Hematopoietic multipotent progenitor cell treated with erythropoietin and hydrocortisone succinate and interleukin-3 and kit ligand, for 4 days (in vitro differentiated cells): Measurements from ENCODE around the gene AKNAD1.
"Not testable (repeated sequence)": the region's sequence is repeated elsewhere in the genome, so short reads cannot be mapped to it uniquely, and the experiment has no call there.

Source experiments
- DNase-seq: peaks from one replicate; pipeline ENCODE4 v3.0.0-alpha.2; 2015

Gene AKNAD1

DNA sequence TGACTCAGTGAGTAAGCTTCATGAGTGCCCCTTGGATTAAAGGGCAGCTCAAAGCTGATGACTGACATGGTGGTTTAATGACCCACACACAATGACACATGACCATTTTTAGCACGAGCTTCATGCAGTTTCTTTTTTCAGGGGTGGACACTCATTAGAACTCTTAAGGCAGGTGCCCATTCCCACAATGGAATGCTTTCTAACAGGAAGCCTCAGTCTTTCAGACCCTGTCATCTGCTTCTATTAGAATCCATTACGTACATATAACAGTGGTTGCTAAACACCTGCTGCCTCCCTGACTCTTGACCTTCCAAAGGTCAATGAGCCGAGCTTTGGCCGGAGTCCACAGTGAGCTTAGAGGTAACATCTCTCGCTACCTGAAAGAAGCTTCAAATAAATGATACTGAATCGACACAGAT, 27.4 kb downstream of the AKNAD1 start:
- DNase-seq, result no peak

DNA sequence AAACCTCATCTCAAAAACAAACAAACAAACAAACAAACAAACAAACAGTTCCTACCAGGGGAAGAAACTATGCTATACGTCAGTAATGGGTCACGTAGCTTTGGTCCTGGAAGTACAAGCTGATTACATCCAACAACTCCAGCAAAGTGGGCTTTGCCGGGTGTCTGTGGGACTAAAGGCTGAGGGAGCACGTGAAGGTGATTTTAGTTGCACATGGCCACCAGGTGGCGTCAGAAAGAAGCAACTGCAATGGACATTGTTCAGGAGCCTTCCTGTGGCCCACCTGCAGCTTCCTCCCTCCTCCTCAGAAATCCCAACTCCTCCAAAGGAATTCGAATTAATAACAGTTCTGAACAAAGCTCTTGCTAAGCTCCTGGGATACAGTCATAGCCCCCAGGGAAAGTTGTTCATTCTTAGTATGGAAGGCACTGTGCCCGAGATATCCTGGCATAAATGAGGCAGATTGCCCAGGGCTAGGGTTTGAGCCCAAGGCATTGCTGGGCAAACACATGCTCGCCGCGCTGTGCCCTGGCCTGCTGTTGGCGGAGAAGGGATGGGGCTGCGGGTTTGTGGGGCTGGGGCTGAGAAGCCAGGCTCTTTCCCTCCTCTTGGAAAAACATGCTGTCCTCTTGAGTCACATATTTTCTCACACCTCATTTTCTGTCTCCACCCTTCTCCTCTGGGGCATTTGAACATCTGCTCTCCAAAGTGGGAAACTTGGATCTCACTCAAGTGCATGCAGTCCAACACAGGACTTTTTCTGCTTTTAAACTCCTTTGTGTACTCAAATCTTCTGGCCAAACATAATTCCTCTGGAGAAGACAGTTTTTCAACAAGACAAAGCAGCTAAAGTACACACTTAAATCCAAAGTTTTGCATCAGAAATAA, 28.6 kb downstream of the AKNAD1 start:
- DNase-seq, result peak; percentile 87

DNA sequence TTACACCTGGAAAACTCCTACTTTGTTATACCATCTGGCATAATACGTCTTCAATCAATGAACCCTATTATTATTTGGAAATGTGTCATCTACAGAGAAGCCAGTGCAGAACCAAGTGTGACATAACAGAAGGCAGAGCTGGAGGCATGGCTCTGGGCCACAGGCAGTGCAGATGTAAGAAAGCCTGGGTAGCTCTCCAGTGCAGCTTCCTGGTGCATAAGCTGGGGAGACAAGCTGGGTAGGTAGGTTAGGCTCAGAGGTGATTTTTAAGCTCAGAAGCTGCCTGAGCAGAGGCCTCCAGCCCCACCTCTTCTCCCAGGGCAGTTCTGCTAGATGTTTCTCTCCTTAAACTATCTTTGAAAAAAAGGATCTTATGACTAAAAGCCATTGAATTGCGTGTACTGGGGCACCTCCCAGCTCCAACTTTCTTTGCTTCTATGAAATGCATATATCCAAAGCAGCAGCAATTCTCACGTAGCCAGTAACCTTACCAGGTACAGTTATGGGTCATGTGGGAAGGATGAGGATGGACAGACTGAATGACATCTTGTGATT, 30.7 kb downstream of the AKNAD1 start:
- DNase-seq, result no peak

DNA sequence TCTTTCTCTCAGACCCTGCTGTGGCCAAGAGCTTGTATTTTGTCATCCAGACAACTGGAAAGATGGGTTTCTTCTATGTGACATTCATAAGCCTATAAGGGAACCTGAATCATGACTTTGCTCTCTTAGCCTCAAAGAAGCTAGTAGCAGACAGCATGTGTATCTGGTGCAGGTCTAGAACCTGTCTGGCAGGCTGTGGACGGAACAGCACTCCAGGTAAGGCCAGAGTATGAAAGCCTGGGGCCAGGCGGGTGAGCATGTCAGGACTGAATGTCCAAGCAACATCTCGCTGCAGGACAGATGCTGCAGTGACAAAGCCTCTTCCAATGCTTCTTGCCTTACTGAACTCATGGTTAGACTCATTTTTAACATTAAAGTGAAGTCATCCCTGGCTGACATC, 32.8 kb downstream of the AKNAD1 start:
- no peak for DNase-seq

DNA sequence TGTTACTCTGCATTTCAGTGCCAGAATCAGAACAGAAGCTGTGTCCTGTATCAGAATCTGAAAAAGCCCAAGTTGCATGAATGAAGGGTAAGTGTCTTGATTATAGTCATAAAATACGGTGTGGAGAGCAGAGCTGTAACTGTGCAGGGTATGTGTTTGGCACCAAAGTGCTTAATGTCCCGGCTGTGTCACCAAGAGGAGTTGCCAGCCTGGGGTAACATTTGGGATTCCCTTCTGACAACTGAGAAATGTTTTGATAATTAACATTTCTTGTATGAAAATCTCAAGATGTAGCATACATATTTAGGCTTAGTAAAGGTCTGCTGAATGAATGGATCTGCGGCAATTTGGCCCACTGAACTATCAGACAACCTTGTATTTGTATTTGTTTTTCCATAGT, 33.3 kb downstream of the AKNAD1 start:
- no peak for DNase-seq

DNA sequence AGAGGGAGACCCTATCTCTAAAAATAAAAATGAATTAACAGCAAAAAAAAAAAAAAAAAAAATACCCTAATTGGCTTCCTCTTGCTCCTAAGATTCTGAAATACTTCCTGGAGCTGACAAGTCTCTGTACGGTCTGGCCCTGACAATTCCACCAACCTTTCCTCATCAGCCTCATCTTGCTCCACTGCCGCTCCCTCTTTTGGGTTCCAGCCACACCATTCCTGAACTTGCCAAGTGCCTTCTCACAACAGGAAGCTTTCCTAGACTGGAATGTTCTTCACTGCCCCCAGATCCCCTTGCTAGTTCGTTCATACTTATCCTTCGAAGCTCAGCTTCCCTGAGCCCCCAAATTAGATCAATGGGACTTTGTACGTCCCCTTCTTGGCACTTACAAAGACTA, 37.0 kb downstream of the AKNAD1 start:
- no peak for DNase-seq

DNA sequence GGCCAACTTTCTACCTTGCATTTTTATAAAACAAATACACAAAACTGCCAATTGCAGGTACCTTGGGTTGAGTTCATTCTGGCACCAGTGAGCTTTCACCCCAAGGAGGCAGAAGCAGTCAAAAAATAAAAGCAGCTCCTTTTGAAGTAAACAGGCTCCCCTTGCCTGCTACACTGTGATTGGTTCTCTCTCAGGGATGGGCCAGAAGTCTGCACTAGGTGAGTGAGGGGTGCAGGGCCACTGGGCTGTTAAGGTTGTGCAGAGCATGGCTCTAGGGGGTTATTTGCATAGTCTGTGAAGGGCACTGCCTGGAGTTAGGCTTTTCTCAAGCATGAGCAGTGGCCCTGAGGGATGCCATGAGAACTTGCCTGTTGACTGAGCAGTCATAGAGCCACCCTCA, 39.1 kb downstream of the AKNAD1 start:
- no peak for DNase-seq

DNA sequence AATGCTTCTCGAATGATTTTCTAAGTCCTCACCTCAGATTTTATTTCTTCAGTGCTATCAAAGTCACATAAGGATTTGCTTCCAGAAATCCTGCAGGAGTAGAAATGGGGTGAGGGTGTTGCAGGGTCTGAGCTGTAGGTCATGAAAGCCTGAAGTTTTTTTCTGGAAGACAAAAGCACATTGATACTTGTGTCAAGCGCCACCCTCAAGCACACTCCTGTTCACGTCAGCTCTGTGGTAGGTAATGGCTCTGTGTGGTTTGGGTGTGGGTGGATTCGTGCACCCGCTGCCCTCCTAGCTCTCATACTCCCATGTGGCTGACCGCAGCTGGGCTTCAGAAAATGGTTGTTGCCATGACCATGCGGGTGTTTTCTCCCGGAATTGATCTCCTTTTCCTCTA, 39.9 kb downstream of the AKNAD1 start:
- DNase-seq, result no peak

DNA sequence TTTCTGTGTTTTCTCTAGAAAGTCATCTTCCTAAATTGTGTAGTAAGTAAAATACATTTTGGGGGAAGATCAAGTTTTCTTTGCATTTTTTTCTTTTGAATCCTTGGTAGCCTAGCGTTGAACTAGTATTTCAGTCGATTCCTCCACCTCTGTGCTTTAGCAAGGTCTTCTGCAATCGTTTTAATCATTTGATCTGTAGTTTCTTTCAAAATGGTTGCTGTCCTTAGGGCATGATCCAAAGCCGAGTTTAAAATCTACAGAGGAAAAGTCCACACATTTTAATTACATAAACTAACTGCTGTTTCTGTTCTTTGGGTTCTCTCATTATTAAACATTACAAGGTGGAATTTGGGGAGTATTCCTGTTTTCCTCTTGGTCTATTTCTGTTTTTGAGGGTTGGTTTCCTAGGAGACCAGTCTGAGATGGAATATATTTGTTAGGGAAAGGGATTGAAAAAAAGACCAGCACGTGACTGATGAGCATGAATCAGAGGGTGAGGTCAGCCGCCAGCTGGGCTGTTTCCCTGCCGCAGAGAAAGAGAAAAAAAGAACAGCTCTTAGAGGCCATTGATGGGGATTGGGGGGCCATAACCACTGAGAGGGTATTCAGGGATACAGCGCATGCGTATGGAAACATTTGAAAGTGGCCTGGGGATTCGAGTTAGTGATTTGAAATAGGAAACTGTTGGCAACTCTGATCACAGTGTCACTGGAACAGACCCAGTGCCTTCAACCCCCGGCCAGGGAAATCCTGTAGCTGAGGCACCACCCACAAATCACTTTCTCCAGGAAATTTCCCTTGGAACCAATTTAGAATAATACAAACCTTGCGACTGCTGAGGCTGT, 40.6 kb downstream of the AKNAD1 start:
- no peak for DNase-seq

DNA sequence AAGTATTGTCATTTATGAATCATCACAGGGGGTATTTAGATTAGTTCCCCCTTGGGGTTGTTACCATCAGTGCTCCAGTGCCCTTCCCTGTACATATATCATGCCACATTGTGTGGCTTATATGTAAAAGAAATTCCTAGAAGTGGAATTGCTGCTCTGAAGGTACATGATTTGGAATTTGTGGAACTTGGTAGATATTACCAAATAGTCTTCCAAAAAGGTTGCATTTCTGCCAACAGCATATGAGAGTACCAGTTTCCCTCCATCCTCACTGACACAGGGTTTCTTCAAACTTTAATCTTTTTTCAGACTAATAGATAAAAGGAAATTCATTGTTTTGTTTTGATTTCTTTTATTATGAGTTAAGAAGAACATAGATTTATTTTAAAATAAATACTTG, 41.3 kb downstream of the AKNAD1 start:
- DNase-seq, result no peak

DNA sequence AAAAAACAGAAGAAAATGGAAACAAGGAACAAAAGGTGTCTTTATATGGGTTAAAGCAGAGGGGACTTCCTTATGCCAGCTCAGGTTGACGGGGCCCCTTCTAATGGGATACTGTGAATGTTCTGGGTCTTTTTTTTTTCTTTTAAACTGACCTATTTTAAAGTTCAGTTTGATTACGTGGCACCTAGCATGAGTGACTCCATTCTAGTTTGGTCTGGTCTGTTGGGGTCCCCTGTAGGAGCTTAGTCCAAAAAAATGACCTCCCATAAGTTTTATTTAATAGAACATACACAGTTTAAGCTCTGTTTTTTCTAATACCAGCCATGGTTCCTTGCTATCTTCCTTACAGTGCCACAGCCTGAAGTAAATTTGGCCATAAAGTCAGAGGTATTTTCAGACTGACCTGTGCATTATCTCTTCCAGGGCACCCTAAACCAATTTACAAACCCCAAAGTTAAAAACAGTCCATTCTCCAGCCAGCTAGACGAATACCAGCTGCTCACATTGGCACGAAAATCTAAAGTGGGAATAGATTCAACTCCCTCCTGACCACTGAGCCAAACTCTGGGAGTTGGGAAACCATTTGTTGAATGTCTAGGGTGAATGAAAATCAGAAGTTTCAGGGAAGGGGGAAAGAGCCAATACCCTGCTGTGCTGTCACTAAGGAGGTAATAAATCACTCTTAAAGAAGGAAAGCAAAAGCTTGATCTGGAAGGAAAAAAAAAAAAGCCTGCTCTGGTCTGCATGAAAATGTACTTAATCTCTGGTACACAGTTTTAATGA, 42.4 kb downstream of the AKNAD1 start:
- no peak for DNase-seq

DNA sequence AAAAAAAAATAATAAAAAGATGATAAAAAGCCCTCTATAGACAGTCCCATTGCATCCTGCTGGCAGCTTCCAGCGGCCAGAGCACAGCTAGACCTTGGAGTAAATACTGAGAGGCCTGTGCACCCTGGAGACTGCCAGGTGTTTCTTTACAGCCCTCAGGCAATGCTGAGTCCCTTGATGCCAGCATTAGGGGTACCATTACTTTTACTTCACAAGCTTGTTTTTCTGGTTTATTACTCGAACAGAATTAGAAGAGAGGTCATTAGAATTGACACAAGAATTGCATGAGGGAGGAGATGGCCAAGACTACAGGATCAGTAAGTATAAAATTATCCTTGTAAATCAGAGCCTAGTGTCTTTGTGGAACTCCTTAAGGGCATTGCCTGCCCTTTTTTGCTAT, 43.6 kb downstream of the AKNAD1 start:
- no peak for DNase-seq

DNA sequence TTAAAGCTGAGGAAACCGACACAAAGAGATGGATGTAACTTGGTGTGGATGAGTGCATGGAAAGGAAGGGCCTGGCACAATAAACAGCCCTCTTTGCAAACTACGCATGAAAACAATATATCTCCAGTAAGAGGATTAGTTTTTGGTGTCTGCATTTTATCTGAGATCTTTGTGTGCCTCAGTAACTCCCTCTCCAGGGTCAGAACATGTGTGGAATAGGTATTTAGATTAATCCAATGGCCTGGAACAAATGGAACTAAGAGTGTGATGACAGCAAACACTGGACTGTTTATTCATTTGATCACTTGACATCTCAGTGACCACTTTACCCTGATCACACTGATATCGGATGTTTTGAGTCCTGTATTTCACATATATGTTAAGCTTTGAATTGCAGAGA, 45.3 kb downstream of the AKNAD1 start:
- DNase-seq, result no peak

DNA sequence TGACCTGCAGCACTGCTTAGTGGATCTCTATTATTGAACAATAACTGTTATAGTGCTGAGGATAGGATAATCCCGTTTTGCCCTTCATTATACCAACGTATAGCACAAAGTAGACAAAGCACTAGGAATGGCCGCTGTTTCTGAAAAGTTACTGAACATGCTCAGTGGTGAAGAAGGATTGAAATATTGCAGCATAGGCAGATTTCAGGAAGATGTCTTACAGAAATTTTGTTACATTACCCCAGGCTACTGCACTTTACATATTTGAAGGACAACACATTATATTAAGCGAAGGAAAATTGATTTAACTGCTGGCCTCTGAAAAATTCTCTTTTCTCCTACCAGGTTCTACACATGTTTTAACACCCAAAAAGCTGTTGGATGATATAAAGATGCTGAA, 48.5 kb downstream of the AKNAD1 start:
- no peak for DNase-seq

DNA sequence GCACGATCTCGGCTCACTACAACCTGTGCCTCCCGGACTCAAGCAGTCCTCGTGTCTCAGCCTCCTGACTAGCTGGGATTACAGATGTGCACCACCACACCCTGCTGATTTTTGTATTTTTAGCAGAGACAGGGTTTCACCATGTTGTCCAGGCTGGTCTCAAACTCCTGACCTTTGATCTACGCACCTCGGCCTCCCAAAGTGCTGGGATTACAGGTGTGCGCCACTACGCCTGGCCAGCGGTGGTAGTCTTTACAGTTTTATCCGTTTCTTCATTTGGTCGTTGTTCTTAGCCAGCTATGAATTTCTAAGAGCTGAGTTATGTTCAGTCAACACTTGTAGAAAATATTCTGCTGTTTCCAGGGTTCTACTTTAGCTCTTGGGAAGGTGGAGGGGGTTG, 53.3 kb downstream of the AKNAD1 start:
- DNase-seq, result no peak

DNA sequence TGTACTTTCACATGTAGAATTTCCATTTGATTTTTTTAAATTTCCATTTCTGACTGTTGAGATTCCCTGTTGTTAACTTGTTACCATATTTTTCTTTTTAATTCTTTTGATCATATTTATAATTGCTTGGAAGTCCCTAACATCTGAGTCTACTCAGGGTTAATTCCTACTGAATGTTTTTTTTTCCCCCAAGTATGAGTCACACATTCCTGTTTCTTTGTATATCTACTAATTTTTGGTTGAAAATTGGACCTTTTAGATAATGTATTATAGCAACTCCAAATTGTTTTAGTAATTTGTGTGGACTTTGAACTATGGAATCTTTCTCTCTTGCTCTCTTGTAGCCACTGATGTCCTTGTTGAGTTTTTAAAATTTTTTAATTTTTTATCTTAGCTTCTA, 55.8 kb downstream of the AKNAD1 start:
- DNase-seq, result no peak

DNA sequence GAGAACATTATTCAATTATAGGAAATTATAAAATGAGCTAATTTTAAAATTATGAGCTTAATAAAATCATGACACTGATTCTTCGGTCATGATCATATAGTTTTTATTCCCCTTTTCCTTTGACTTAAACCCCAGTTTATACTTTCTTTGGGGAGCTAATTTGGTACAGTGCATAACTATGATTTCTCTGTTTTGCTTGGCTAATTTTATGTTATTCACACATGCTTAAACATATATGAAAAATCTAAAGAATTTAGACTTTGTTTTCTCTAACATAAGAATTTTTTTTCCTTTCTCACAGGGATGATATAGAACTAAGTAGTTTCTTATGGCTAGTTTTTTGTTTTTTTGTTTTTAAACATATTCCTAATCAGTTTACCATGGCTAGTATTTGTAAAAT, 57.9 kb downstream of the AKNAD1 start:
- no peak for DNase-seq

DNA sequence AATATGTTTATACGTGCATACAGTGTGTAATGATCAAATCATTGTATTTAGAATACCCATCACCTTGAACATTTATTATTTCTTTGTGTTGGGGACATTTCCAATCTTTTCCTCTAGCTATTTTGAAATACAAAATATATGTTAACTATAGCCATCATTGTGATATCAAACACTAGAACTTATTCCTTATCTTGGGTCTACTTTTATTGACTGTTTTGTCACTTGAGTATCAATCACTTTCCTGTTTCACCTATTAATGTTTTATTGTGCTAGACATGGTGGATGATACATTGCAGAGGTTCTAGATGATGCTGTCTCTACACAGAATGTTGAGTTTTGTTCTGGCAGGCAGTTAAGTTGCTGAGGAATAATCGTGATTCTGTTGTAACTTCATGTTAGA, 64.5 kb downstream of the AKNAD1 start:
- DNase-seq, result no peak

DNA sequence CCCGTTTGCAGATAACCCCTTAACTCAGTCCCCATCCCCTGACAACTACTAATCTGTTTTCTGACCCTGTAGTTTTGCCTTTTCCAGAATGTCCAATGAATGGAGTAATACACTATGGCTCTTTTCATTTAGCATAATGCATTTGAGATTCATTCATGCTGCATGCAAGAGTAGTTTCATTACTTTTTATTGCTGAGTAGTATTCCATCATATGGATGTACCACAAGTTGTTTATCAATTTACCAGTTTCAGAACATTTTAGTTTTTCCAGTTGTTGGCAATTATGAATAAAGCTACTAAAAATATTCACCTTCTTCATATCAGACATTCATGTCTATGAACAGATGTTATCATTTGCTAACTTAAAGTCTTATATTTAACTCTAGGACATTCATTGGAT, 65.1 kb downstream of the AKNAD1 start:
- DNase-seq, result no peak

DNA sequence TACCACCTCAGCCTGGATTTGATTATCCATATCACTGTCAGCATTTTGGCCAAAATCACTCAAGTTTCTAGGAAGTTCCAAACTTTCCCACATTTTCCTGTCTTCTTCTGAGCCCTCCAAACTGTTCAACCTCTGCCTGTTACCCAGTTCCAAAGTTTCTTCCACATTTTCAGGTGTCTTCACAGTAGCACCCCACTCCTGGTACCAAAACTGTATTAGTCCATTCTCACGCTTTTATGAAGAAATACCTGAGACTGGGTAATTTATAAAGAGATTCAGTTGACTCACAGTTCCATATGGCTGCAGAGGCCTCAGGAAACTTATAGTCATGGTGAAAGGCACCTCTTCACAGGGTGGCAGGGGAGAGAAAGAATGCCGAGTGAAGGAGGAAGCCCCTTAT, 71.0 kb downstream of the AKNAD1 start:
- DNase-seq, result no peak

DNA sequence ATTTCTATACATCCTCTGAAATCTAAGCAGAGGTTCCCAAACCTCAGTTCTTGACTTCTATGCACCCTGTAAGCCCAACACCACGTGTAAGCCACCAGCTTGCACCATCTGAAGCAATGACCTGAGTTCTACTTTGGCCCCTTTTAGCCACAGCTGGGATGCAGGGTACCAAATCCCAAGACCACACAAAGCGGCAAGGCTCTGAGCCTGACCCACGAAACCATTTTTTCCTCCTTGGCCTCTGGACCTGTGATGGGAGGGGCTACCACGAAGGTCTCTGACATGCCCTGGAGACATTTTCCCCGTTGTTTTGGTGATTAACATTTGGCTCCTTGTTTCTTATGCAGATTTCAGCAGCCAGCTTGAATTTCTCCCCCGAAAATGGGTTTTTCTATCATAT, 71.6 kb downstream of the AKNAD1 start:
- DNase-seq, result no peak

DNA sequence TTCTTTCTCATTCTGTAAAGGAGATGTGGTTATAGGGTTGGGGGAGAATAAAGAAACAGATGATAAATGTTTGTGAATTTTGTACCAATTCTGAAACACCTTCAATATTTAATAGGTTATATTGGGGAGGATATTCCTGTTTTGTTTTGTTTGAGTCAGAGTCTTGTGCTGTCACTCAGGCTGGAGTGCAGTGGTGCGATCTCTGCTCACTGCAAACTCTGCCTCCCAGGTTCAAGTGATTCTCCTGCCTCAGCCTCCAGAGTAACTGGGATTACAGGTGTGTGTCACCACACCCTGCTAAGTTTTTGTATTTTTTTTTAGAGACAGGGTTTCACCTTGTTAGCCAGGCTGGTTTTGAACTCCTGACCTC, 75.3 kb downstream of the AKNAD1 start:
- DNase-seq, result not testable (repeated sequence)

DNA sequence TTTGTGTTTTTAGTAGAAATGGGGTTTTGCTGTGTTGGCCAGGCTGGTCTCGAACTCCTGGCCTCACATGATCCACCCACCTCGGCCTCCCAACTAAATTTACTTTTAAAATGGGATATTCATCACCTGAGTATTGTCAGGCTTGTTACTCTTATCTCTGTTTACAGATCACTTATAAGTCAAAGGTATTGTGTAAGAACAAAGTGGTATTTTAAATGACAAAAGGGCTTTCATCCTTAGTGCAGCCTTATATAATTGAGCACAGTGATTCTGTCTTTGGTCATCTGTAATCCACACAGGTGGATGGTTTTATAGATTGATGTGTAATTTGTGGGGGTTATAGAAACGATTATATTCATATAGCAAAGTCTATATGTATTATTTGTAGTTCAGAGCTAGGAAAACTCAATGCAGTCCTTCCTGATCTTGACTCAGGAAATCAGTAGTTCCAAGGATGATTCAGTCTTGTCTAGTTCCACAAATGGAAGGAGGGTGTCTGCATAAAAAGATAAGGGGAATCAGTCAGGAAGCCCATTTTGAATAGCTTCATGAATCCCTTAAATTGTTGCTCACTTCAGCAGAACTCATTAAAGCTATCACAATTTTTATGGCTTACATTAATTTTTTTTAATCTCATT, 75.8 kb downstream of the AKNAD1 start:
- peak; percentile 53 for DNase-seq
